ENCODE results near the gene SNHG17. TPM values are rescaled to one million over a fixed set of nuclear protein-coding genes. Genes with fewer than 3 reads are reported as not detected.
A peak's percentile ranks its signal among the peaks of the same experiment; 100 is the strongest.

SNHG17 gene
- total and polyA plus RNA-seq, 2 of the 4 experiments (the other 2 are of a cell fraction), result 5.4 to 38.2 TPM

- ATAC-seq (ENCODE audit: low read depth) (no peak; the same call in 1 of the 2 replicates), DNase-seq (no peak)
- Histone ChIP-seq H3K14ac (replicated peaks; ENCODE audit: low read depth, low read length) (no peak overlapping the region), H3K79me1 (ENCODE audit: low read depth in 1 of 2, low read length in 2 of 2) (no peaks in the 10 kb centered on the region), H2AFZ (replicated peaks; ENCODE audit: low read length, poor library complexity) (peak overlapping the region; percentile 67), H3K27me3 (ENCODE audit: control insufficient read depth, insufficient read depth, low read length) (peaks cover 7% of the 10 kb centered on the region; the same call in 1 of the 2 replicates), H4K20me1 (ENCODE audit: insufficient read depth, low read length) (no peaks in the 10 kb centered on the region), H2BK15ac (ENCODE audit: low read depth, low read length) (no peak overlapping the region), H3K9me3 (ENCODE audit: control insufficient read depth, insufficient read depth, low read length) (peaks cover 2% of the 10 kb centered on the region; the same call in 1 of the 2 replicates), H3K9me1 (ENCODE audit: insufficient read depth, low read length) (0 out of 2 replicates have a peak, but pooled peaks cover 4% of the 10 kb centered on the region), H3K56ac (ENCODE audit: extremely low read depth, insufficient read depth, low read length) (no peak overlapping the region), H3K27ac (ENCODE audit: insufficient read depth, low read length) (no peak overlapping the region), H3K4ac (ENCODE audit: low read depth, low read length) (no peak overlapping the region), H3K9ac (ENCODE audit: low read depth, low read length) (no peak overlapping the region), H3K18ac (ENCODE audit: low read depth, low read length) (no peak overlapping the region), H3K36me3 (ENCODE audit: control insufficient read depth, insufficient read depth, low read length) (no peaks in the 10 kb centered on the region), H3K4me1 (ENCODE audit: control insufficient read depth, insufficient read depth, low read length) (no peaks in the 10 kb centered on the region), H3K23ac (ENCODE audit: low read depth, low read length) (no peak overlapping the region), H3K4me3 (ENCODE audit: insufficient read depth, low read depth, low read length) (no peak overlapping the region), H4K91ac (ENCODE audit: insufficient read depth, low read depth, low read length) (no peak overlapping the region), H2AK9ac (replicated peaks; ENCODE audit: low read depth, low read length, poor library complexity) (no peak overlapping the region), H2AK5ac (ENCODE audit: low read depth, low read length) (no peak overlapping the region), H4K5ac (ENCODE audit: low read depth, low read length) (no peak overlapping the region), H2BK120ac (ENCODE audit: low read depth, low read length) (no peak overlapping the region), H3K4me2 (ENCODE audit: low read depth, low read length) (no peak overlapping the region), H4K8ac (ENCODE audit: low read depth in 2 of 2, low read length in 2 of 2) (no peak overlapping the region), H2BK5ac (ENCODE audit: low read depth, low read length, poor library complexity, severe bottlenecking) (no peak overlapping the region), H2BK20ac (ENCODE audit: low read depth, low read length) (no peak overlapping the region)
- in situ Hi-C loops (cut with MboI; ENCODE audit: low sequenced_read_pairs), result no loop called here
- TF ChIP-seq ELK1 (IDR thresholded peaks at IDR 0.05; ENCODE audit: borderline replicate concordance, low read depth, low read length) (no peak), SMC3 (IDR thresholded peaks at IDR 0.05; ENCODE audit: low read depth, low read length) (no peak), MAFK (IDR thresholded peaks at IDR 0.05; ENCODE audit: low read depth, low read length) (no peak), FOS (IDR thresholded peaks at IDR 0.05; ENCODE audit: low read depth, low read length) (no peak), RAD21 (IDR thresholded peaks at IDR 0.05; ENCODE audit: low read length) (no peak), CEBPB (IDR thresholded peaks at IDR 0.05; ENCODE audit: low read depth, low read length) (no peak), USF2 (IDR thresholded peaks at IDR 0.05; ENCODE audit: low read depth, low read length) (no peak), MXI1 (IDR thresholded peaks at IDR 0.05; ENCODE audit: borderline replicate concordance, low read depth, low read length) (no peak), POLR2A (IDR thresholded peaks at IDR 0.05; ENCODE audit: low read depth, low read length) (no peak), CTCF (conservative IDR thresholded peaks at IDR 0.05; ENCODE audit: low read depth, low read length) (no peak), CHD1 (IDR thresholded peaks at IDR 0.05; ENCODE audit: low read depth, low read length) (no peak), RFX5 (IDR thresholded peaks at IDR 0.05; ENCODE audit: low read depth, low read length) (no peak), RCOR1 (IDR thresholded peaks at IDR 0.05; ENCODE audit: insufficient replicate concordance, low read length) (no peak), BHLHE40 (IDR thresholded peaks at IDR 0.05; ENCODE audit: low read depth, low read length) (no peak), MAZ (IDR thresholded peaks at IDR 0.05; ENCODE audit: borderline replicate concordance, low read depth, low read length) (no peak), NFE2L2 (IDR thresholded peaks at IDR 0.05; ENCODE audit: low read depth, low read length) (no peak)
- CTCF ChIA-PET, result no interaction called here
- dilution Hi-C loops (cut with HindIII; ENCODE audit: low sequenced_read_pairs, unreplicated experiment), result no loop called here
- no TSS peak for BruUV-seq (replicated peaks)
- WGBS, 2 experiments (ENCODE audit: extremely low coverage in 2 of 2, insufficient read length in 1 of 2), result 82% methylated on average over 4 of the region's 8 CpGs; no CpG with 5 or more reads in 1 of the 2 experiments
- POLR2A ChIA-PET (ENCODE audit: unreplicated experiment), result no interaction called here
- intact Hi-C loops (cut with micrococcal nuclease), result no loop called here
Observed at GRCh38 chr20:38402816-38403215, 32.3 kb downstream of the SNHG17 start.
